NCI-H2227 (cell line): ENCODE results near the gene LAMA5.
A peak's percentile ranks its signal among the peaks of the same experiment; 100 is the strongest.

Source experiments
- DNase-seq: peaks from one replicate; lab custom pipeline; 2025; ENCODE audit not compliant: unreplicated experiment; lab: John Stamatoyannopoulos, UW

LAMA5 gene

GRCh38 chr20:62404112-62404665 is 37.1 kb upstream of the LAMA5 start:
- no peak for DNase-seq

DNA sequence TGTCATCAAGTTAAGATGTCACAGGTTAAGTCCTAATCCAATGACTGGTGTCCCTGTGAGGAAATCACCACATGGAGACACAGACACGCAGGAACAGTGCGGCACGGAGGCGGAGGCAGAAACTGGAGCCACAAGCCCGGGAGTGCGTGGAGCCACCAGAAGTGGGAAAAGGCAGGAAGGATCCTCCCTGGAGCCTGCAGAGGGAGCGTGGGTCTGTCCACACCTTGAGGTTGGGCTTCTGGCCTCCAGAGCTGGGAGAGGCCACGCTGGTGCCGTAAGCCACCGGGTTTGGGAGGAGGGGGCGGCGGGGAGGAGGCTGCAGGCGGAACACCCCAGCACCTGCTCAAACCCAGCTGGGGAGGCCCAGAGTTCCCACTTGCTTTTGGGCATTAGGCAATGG is 36.2 kb upstream of the LAMA5 start:
- DNase-seq, result no peak

- no peak for DNase-seq
Measured at GRCh38 chr20:62402456-62403150, 35.5 kb upstream of the LAMA5 start.

DNA sequence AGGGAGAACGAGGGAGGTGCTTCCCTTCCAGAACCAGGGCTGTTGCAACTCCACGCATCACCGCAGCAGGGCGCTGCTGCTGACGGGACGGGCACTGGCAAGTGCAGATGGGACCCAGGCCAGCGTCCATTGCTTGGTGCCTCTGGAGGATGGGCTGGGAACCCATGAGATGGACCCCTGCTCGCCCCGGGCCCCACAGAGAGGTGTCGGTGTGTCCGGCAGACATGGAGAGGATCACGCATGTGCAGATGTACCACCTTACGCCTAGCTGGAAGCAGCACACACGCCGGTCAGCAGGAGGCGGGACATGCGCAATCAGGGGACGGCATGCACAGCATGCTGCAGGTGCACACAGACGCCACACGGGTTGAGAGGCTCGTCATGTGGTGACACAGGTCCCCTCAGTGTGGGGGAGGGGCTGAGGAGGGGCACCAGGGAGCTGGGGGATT is 34.2 kb upstream of the LAMA5 start:
- no peak for DNase-seq

DNA sequence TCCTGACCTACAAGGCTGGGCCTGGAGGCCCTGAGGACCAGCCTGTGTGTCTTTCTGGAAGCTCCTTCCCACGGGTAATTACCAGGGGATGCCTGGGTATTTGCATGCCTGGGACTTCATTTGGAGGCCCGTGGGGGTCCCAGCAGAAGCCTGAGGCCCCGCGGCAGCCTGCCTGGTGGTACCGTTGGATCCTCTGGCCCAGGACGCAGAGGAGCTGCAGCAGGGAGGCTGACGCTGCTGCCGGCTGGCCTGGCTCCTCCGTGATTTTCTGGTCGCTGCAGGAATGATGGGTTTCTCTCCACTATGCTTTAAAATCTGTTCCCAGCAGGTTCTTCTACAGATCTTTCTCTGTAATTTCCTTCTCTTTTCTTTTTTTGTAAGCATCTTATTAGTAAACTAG is 33.4 kb upstream of the LAMA5 start:
- DNase-seq, result no peak

DNA sequence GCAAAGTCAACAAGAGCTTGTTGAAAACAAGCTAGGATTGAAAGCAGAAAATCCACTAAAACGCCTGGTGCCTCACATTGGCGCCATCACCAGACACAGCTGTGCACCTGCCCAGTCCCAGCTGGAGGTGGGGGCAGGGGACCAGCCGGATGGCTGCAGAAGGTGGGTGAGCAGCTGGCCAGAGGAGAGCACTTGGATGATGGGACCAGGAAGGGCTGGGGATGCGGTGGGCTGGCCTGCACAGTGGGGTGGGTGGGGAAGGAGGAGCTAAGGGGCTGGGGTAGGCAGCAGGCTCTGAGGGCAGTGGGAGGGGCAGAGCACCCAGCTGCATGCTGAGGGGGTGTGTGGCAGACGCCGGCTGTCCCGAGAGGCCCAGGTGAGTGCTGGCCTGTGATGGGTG is 32.9 kb upstream of the LAMA5 start:
- DNase-seq, result peak; percentile 50

GRCh38 chr20:62398120-62398821 is 31.2 kb upstream of the LAMA5 start:
- no peak for DNase-seq

- no peak for DNase-seq
Measured at GRCh38 chr20:62396367-62397239, 29.5 kb upstream of the LAMA5 start.

DNA sequence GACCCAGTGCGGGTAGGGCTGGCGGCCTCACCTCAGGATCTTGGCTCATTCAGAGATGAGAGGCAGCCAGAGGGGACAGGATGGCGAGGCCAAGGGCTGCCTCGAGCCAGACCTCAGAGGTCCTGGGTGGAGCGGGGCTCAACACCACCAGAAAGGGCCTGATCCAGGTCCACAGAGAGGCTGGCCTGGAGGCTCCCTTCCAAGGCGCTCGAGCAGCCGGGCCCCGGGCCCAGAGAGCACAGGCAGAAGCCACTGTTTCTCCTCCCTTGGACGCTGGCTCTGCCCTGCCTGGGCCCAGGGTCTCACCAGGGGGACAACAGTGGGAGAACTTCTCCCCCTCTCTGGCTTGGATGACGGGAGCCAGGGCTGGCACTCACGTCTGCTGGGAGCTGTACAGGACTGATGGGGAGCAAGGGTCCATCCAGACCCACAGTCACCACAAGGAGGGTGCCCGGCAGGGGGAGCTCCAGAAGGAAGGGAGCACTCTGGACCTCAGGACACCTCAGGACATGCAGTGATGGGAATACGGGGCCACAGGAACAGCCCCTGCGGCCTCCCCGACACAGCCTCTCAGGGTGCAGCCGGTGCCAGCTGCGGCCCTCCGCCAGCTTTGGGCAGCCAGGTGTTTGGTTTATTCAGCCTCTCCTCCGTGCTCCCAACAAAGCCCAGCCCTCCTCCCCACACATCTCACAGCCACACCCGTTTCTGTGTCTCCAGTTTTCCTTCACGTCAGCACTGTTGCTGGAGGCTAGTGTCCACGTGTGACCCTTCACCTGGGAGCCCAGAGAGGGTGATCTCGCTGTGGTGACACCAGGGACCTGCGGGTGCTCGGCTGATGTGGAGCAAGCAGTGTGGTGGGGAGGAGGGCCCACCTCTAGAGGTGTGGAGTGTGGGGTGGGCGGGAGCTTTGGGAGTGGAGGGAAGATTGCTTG is 28.5 kb upstream of the LAMA5 start:
- no peak for DNase-seq

DNA sequence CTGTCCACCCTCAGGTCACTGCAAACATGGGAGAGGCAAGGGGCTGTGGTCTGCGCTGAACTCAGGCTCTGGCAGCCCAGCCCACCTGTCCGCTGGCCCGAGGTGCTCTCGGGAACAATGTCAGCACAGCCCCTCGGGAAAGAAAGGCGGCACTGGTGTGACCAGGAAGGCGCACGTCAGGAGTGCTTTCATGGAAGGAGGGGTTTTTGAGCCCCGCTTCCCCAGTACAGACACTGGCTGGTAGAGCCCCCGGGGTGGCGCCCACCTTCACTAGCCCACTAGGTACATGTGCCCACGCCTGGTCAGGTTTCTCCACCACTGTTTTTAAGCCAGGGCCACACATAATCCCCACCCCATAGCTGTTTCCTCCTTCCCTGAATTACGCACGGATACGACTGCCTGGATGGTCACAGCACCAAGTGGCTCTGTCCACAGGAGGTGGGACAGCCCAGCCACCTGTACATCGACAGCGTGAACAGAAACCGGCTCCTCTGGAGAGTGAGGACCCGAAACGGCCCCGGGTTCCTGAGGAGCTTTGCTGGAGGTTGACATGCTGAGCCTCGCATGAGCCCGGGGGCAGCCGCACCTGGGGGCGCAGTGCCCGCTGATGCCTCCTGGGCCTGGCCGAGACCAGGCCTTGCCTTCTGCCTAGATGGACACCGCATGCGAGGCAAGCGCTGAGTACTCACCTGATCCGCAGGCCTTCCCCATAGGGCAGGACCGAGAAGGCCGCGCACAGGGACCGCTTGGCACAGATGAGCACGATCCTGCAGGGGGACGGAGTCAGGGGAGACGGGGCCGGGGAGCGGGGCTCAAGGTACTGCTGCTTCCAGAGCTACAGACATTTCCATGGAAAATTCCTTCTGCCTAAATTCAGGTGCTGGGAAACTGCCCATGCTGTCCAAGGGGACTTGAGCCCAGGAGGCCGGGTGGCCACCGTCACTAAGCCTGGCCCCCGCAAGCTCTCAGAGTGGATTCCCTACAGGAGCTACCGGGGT is 27.4 kb upstream of the LAMA5 start:
- DNase-seq, result no peak

- no peak for DNase-seq
Measured at GRCh38 chr20:62393830-62394229, 26.7 kb upstream of the LAMA5 start.

DNA sequence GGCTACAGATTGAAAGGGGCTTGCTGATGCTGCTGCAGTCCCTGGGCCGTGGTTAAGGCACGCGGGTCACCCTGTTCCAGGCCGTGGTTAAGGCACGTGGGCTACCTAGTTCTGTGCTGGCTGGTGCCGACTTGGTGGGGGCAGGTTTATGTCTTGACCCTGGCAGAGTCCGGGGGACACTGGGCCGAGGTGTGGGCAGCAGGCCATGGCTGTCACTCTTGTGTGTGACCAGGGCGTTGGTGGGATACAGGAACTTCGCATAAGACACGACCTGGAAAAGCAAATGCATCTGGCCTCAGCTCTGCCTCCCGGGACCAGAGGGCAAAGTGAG is 26.2 kb upstream of the LAMA5 start:
- DNase-seq, result no peak

DNA sequence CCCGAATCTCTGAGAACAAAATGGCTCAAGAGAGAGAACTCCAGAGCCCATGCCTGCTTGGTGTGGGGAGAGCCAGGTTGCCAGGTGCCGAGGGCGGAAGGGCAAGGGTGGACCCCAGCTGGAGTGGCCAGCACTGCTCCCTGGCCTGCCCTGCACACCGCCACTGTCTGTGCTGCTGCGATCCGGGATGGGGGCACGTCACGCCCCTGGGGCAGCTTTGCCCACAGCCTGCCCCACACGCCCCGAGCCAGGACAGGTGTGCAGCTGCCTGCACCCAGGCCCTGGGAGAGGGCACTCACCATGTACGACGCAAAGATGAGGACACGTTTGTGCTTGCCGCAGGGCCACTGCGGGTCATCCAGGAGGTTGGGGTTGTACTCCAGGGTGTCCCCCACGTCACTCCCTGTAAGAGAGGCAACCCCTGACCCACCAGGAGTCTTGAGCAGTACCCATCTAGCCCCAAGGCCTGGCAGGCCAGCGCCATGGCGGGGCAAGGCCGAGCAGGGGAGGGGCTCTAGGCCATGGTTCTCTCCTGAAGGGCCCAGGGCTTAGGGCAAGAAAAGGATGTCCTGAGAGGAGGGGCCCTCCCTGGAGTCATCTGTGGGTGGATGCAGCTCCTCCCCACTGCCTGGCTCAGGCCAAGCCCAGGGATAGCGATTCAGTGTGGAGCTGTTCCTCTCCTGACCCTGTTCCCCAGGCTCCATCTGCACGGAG is 25.7 kb upstream of the LAMA5 start:
- DNase-seq, result no peak

- no peak for DNase-seq
Measured at GRCh38 chr20:62392077-62392418, 24.9 kb upstream of the LAMA5 start.

DNA sequence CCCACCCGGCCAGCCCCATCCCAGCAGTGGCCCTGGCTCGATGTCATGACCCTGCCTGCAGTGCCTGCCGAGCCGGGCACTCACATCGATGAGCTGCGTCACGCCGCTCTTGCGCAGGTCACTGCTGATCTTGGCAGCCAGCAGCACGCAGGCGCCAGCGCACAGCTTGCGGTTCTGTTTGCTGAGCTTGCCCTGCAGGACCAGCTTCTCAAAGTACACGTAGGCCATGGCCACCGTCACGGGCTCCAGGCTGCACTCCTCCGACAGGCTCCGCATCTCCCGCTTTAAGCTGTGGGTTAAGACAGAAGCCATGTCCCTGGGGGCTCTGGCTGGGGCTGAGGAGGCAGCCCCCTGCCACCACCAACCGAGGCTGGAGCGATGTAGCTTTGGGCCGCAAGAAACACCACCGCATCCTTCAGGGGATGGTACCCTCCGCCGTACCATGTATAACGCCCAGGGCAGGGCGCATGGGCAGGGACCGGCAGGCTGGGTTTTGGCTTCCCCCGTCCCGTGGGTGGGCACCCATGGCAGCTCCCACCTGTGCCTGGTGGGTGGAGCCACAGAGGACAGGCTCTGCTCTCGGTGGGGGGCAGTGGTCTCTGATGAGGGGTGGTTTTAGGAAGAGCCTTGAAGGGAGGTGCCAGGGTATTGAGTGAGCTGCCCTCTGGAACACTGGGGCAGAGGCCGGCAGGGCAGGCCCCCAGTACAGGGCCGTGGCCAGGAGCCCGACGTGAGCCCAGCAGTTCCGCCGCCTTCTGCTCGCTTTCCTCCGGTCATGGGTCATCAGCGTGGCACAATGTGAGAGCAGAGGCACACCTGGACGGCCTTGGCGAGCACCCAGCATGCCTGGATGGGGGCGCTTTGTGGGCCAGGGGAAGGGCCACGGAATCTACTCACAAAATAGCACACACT is 24.3 kb upstream of the LAMA5 start:
- no peak for DNase-seq

- no peak for DNase-seq
Measured at GRCh38 chr20:62390317-62391164, 23.4 kb upstream of the LAMA5 start.

DNA sequence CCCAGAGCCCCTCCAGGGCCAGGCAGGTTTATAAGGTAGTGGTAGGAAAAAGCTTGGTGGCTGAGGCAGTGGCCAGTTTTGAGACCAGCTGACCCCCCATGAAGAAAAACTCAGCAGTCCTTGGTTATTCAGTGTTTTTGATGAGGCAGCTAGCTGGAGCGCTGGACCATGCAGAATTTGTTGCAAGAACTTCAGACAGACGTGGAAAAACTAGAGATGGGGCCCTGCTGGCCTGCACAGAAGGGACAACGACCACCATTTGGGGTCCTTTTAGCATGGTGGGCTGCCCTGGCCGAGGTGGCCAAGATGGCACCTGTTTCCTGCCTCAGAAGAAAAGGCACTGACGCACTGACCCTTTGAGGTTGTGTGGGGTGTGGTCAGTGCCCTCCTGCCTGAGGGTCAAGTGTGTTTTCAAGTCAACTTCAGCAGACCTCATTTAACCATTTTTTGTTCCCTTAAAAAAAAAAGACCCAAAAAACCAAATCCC is 22.5 kb upstream of the LAMA5 start:
- DNase-seq, result no peak
